Renal cortical epithelial cell (primary cell): ENCODE data around the gene ZNF337. TPM values are rescaled to one million over a fixed set of nuclear protein-coding genes. Genes with fewer than 3 reads are reported as not detected.
"Not testable (repeated sequence)": the region's sequence is repeated elsewhere in the genome, so short reads cannot be mapped to it uniquely, and the experiment has no call there.

Experiments
- DNase-seq: peaks from one replicate; pipeline ENCODE4 v3.0.0-alpha.2; 2011; ENCODE audit warnings: low read depth
- total RNA-seq: library from RNA; depleted of rRNA; stranded (reverse); fragments of >200 nt; gene quantifications from 2 replicates; pipeline ENCODE4 v1.2.3, GENCODE V29; 2014

The ZNF337 gene
- 6.8 and 22.6 TPM in 2 replicates for total RNA-seq

- DNase-seq = peak; percentile 90
Observed at GRCh38 chr20:25696371-25697131, at the start of gene ZNF337. TSS of gene ZNF337 (minus strand) at chr20:25696853. CDS start at chr20:25686417, 10,436 bp downstream.

- DNase-seq = no peak
Observed at GRCh38 chr20:25745738-25746137, 49.1 kb upstream of the ZNF337 start.

- no peak for DNase-seq
Observed at GRCh38 chr20:25745100-25745499, 48.4 kb upstream of the ZNF337 start.

GRCh38 chr20:25744261-25744660, 47.6 kb upstream of the ZNF337 start:
- no peak for DNase-seq

- DNase-seq = no peak
Observed at GRCh38 chr20:25741088-25741487, 44.4 kb upstream of the ZNF337 start.

- no peak for DNase-seq
Observed at GRCh38 chr20:25739615-25740320, 43.1 kb upstream of the ZNF337 start.

GRCh38 chr20:25738198-25738597, 41.5 kb upstream of the ZNF337 start:
- peak; percentile 13 for DNase-seq

- DNase-seq = no peak
Observed at GRCh38 chr20:25733903-25734302, 37.2 kb upstream of the ZNF337 start.

- no peak for DNase-seq
Observed at GRCh38 chr20:25730862-25731261, 34.2 kb upstream of the ZNF337 start.

GRCh38 chr20:25726357-25726756, 29.7 kb upstream of the ZNF337 start:
- DNase-seq = no peak

GRCh38 chr20:25725639-25726038, 29.0 kb upstream of the ZNF337 start:
- no peak for DNase-seq

- DNase-seq = no peak
Observed at GRCh38 chr20:25723975-25724374, 27.3 kb upstream of the ZNF337 start.

GRCh38 chr20:25720285-25720684, 23.6 kb upstream of the ZNF337 start:
- no peak for DNase-seq

GRCh38 chr20:25718896-25719809, 22.5 kb upstream of the ZNF337 start:
- DNase-seq = not testable (repeated sequence)

GRCh38 chr20:25707695-25708094, 11.0 kb upstream of the ZNF337 start:
- no peak for DNase-seq

GRCh38 chr20:25706793-25707192, 10.1 kb upstream of the ZNF337 start:
- DNase-seq = no peak

GRCh38 chr20:25705830-25706351, 9.2 kb upstream of the ZNF337 start:
- no peak for DNase-seq

GRCh38 chr20:25704303-25704702, 7.7 kb upstream of the ZNF337 start:
- not testable (repeated sequence) for DNase-seq

- DNase-seq = not testable (repeated sequence)
Observed at GRCh38 chr20:25700835-25701234, 4.2 kb upstream of the ZNF337 start.

- peak; percentile 7 for DNase-seq
Observed at GRCh38 chr20:25699914-25700313, 3.3 kb upstream of the ZNF337 start.

- no peak for DNase-seq
Observed at GRCh38 chr20:25697132-25697446, 436 bp upstream of the ZNF337 start.
